ENCODE measurements around the gene ASIP.

DNA sequence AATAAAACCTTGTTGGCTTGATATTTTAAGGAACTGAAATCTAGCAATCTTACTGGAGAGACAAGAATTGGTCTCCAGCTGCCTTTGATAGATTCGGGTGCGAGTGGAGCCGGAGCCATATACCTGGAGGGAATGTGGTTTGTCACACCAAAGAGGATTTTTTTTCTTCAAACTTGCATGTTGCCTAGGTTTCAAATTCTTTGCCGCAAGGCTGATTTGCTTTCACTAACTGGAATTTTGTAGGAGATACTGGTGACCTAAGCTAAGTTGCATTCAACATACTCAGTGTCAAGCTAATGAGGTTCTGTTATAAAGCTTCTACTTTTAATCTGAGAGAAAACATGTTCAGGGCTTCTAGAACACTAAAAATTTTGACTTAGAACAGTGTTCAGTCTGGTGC lies 39.7 kb upstream of the ASIP start:
- TF ChIP-seq, protein P1, sequence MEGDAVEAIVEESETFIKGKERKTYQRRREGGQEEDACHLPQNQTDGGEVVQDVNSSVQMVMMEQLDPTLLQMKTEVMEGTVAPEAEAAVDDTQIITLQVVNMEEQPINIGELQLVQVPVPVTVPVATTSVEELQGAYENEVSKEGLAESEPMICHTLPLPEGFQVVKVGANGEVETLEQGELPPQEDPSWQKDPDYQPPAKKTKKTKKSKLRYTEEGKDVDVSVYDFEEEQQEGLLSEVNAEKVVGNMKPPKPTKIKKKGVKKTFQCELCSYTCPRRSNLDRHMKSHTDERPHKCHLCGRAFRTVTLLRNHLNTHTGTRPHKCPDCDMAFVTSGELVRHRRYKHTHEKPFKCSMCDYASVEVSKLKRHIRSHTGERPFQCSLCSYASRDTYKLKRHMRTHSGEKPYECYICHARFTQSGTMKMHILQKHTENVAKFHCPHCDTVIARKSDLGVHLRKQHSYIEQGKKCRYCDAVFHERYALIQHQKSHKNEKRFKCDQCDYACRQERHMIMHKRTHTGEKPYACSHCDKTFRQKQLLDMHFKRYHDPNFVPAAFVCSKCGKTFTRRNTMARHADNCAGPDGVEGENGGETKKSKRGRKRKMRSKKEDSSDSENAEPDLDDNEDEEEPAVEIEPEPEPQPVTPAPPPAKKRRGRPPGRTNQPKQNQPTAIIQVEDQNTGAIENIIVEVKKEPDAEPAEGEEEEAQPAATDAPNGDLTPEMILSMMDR (IDR thresholded peaks at IDR 0.05 in 4 of 5, conservative IDR thresholded peaks at IDR 0.05 in 1 of 5): no peak
- no peak for TF ChIP-seq POLR2A (IDR thresholded peaks at IDR 0.05)

Data from gastrocnemius medialis (tissue), 4 donors.